H1 (cell line): Measurements from ENCODE around the gene ZFAND3.

ENCODE experiments used
- BCL11A ChIP-seq, 2 experiments: IDR thresholded peaks; one replicate each; pipeline ENCODE4 v1.6.1; 2011; ENCODE audit warnings: low read depth in 2 of 2, low read length in 2 of 2, mild to moderate bottlenecking in 2 of 2
- CBX5 ChIP-seq: fragments of 300-800, 300-1000 bp; sonication (generic); IDR thresholded peaks from 2 replicates; pipeline ENCODE4 v1.7.1; 2016; ENCODE audit warnings: antibody characterized with exemption, low read length, low read depth
- CEBPB ChIP-seq: IDR thresholded peaks from 2 replicates; pipeline ENCODE4 v1.6.1; 2012; ENCODE audit warnings: low read depth, low read length
- EP300 ChIP-seq, 2 experiments: IDR thresholded peaks; 1 replicate in 1 of 2; 2 replicates in 1 of 2; pipeline ENCODE4 v1.6.1; 2011 to 2012; ENCODE audit warnings: low read depth in 2 of 2, low read length in 2 of 2, mild to moderate bottlenecking in 2 of 2, borderline replicate concordance in 1 of 2, inconsistent platforms in 1 of 2, moderate library complexity in 1 of 2
- JUND ChIP-seq: IDR thresholded peaks from 2 replicates; pipeline ENCODE4 v1.6.1; 2011; ENCODE audit warnings: mild to moderate bottlenecking, improper control_type of control experiment, low read length
- NRF1 ChIP-seq: IDR thresholded peaks from 2 replicates; pipeline ENCODE4 v1.6.1; 2011; ENCODE audit warnings: mild to moderate bottlenecking, low read depth, low read length, improper control_type of control experiment
- RXRA ChIP-seq: IDR thresholded peaks from 2 replicates; pipeline ENCODE4 v1.6.1; 2011; ENCODE audit warnings: low read depth, mild to moderate bottlenecking, low read length, moderate library complexity; ENCODE audit not compliant: insufficient read depth
- SP4 ChIP-seq: IDR thresholded peaks from 2 replicates; pipeline ENCODE4 v1.6.1; 2012; ENCODE audit warnings: low read length, inconsistent platforms
- TAF1 ChIP-seq: IDR thresholded peaks from 2 replicates; pipeline ENCODE4 v1.6.1; 2011; ENCODE audit warnings: mild to moderate bottlenecking, low read depth, low read length
- TF ChIP-seq, protein P1 (sequence below): IDR thresholded peaks from 2 replicates; pipeline ENCODE4 v1.6.1; 2012; ENCODE audit warnings: inconsistent platforms
- TF ChIP-seq, protein P2 (sequence below), 3 experiments: IDR thresholded peaks; 1 replicate in 2 of 3; 2 replicates in 1 of 3; pipeline versions ENCODE4 v1.5.1 to v1.6.1; 2011; ENCODE audit warnings: low read length in 3 of 3, mild to moderate bottlenecking in 3 of 3, inconsistent platforms in 2 of 3, low read depth in 1 of 3, moderate library complexity in 1 of 3; ENCODE audit not compliant: insufficient read depth in 1 of 3; ENCODE audit errors: control extremely low read depth in 1 of 3
- TF ChIP-seq, protein P3 (sequence below): fragments of 300-600 bp; sonication (generic); IDR thresholded peaks from 2 replicates; pipeline ENCODE4 v1.7.1; 2012; ENCODE audit warnings: low read length, moderate library complexity, mild to moderate bottlenecking, inconsistent platforms; ENCODE audit not compliant: insufficient replicate concordance

DNA sequence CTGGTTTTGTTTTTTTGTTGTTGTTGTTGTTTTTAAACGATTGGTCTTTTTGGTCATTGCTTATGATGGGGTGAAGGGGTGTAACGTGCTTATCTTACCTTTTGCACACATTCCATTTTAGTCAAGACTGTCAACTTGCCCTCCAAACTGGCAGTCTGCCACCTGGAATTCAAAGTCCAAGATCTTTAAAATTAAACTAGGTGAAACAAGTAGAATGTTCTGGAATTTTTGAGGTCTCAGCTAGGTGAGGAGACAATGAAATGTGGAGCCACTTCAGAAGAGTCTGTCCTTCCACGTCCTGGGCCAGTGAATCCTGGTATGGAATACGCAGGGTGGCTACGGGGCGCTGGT is 344.6 kb downstream of the ZFAND3 start:
- TF ChIP-seq, protein P1, sequence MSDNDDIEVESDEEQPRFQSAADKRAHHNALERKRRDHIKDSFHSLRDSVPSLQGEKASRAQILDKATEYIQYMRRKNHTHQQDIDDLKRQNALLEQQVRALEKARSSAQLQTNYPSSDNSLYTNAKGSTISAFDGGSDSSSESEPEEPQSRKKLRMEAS = no peak
- TF ChIP-seq TAF1 = no peak
- TF ChIP-seq, protein P2, sequence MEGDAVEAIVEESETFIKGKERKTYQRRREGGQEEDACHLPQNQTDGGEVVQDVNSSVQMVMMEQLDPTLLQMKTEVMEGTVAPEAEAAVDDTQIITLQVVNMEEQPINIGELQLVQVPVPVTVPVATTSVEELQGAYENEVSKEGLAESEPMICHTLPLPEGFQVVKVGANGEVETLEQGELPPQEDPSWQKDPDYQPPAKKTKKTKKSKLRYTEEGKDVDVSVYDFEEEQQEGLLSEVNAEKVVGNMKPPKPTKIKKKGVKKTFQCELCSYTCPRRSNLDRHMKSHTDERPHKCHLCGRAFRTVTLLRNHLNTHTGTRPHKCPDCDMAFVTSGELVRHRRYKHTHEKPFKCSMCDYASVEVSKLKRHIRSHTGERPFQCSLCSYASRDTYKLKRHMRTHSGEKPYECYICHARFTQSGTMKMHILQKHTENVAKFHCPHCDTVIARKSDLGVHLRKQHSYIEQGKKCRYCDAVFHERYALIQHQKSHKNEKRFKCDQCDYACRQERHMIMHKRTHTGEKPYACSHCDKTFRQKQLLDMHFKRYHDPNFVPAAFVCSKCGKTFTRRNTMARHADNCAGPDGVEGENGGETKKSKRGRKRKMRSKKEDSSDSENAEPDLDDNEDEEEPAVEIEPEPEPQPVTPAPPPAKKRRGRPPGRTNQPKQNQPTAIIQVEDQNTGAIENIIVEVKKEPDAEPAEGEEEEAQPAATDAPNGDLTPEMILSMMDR (IDR thresholded peaks at IDR 0.05; ENCODE audit: control extremely low read depth in 1 of 3, insufficient read depth in 1 of 3, low read depth in 1 of 3, low read length in 3 of 3) = no peak
- TF ChIP-seq NRF1 = no peak
- no peak for TF ChIP-seq JUND
- TF ChIP-seq, protein P3, sequence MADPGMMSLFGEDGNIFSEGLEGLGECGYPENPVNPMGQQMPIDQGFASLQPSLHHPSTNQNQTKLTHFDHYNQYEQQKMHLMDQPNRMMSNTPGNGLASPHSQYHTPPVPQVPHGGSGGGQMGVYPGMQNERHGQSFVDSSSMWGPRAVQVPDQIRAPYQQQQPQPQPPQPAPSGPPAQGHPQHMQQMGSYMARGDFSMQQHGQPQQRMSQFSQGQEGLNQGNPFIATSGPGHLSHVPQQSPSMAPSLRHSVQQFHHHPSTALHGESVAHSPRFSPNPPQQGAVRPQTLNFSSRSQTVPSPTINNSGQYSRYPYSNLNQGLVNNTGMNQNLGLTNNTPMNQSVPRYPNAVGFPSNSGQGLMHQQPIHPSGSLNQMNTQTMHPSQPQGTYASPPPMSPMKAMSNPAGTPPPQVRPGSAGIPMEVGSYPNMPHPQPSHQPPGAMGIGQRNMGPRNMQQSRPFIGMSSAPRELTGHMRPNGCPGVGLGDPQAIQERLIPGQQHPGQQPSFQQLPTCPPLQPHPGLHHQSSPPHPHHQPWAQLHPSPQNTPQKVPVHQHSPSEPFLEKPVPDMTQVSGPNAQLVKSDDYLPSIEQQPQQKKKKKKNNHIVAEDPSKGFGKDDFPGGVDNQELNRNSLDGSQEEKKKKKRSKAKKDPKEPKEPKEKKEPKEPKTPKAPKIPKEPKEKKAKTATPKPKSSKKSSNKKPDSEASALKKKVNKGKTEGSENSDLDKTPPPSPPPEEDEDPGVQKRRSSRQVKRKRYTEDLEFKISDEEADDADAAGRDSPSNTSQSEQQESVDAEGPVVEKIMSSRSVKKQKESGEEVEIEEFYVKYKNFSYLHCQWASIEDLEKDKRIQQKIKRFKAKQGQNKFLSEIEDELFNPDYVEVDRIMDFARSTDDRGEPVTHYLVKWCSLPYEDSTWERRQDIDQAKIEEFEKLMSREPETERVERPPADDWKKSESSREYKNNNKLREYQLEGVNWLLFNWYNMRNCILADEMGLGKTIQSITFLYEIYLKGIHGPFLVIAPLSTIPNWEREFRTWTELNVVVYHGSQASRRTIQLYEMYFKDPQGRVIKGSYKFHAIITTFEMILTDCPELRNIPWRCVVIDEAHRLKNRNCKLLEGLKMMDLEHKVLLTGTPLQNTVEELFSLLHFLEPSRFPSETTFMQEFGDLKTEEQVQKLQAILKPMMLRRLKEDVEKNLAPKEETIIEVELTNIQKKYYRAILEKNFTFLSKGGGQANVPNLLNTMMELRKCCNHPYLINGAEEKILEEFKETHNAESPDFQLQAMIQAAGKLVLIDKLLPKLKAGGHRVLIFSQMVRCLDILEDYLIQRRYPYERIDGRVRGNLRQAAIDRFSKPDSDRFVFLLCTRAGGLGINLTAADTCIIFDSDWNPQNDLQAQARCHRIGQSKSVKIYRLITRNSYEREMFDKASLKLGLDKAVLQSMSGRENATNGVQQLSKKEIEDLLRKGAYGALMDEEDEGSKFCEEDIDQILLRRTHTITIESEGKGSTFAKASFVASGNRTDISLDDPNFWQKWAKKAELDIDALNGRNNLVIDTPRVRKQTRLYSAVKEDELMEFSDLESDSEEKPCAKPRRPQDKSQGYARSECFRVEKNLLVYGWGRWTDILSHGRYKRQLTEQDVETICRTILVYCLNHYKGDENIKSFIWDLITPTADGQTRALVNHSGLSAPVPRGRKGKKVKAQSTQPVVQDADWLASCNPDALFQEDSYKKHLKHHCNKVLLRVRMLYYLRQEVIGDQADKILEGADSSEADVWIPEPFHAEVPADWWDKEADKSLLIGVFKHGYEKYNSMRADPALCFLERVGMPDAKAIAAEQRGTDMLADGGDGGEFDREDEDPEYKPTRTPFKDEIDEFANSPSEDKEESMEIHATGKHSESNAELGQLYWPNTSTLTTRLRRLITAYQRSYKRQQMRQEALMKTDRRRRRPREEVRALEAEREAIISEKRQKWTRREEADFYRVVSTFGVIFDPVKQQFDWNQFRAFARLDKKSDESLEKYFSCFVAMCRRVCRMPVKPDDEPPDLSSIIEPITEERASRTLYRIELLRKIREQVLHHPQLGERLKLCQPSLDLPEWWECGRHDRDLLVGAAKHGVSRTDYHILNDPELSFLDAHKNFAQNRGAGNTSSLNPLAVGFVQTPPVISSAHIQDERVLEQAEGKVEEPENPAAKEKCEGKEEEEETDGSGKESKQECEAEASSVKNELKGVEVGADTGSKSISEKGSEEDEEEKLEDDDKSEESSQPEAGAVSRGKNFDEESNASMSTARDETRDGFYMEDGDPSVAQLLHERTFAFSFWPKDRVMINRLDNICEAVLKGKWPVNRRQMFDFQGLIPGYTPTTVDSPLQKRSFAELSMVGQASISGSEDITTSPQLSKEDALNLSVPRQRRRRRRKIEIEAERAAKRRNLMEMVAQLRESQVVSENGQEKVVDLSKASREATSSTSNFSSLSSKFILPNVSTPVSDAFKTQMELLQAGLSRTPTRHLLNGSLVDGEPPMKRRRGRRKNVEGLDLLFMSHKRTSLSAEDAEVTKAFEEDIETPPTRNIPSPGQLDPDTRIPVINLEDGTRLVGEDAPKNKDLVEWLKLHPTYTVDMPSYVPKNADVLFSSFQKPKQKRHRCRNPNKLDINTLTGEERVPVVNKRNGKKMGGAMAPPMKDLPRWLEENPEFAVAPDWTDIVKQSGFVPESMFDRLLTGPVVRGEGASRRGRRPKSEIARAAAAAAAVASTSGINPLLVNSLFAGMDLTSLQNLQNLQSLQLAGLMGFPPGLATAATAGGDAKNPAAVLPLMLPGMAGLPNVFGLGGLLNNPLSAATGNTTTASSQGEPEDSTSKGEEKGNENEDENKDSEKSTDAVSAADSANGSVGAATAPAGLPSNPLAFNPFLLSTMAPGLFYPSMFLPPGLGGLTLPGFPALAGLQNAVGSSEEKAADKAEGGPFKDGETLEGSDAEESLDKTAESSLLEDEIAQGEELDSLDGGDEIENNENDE = no peak
- TF ChIP-seq EP300 (IDR thresholded peaks at IDR 0.05; ENCODE audit: borderline replicate concordance in 1 of 2, low read depth in 2 of 2, low read length in 2 of 2) = no peak
- TF ChIP-seq RXRA = no peak
- no peak for TF ChIP-seq CEBPB
- no peak for TF ChIP-seq BCL11A (IDR thresholded peaks at IDR 0.05; ENCODE audit: low read depth in 2 of 2, low read length in 2 of 2)
- no peak for TF ChIP-seq SP4
- TF ChIP-seq CBX5 = no peak
